Subcutaneous abdominal adipose tissue (tissue), 5 donors: ENCODE data around the gene VPS37B.

Experiments
- H3K27ac ChIP-seq: one replicate; pipeline ENCODE4 v1.7.0; 2013; ENCODE audit warnings: low read depth, mild to moderate bottlenecking, inconsistent platforms, low read length, moderate library complexity
- H3K27me3 ChIP-seq, 5 donors: one replicate each; pipeline ENCODE4 v1.7.0; 2013; ENCODE audit warnings: low read length in 5 of 5, inconsistent platforms in 1 of 5; ENCODE audit not compliant: control insufficient read depth in 5 of 5, insufficient read depth in 4 of 5
- H3K36me3 ChIP-seq, 5 donors: one replicate each; pipeline ENCODE4 v1.7.0; 2013; ENCODE audit warnings: low read length in 5 of 5; ENCODE audit not compliant: control insufficient read depth in 5 of 5, insufficient read depth in 5 of 5
- H3K4me1 ChIP-seq, 5 donors: one replicate each; pipeline ENCODE4 v1.7.0; 2013; ENCODE audit warnings: low read length in 5 of 5, mild to moderate bottlenecking in 3 of 5, moderate library complexity in 1 of 5; ENCODE audit not compliant: control insufficient read depth in 5 of 5, insufficient read depth in 5 of 5
- H3K4me3 ChIP-seq, 5 donors: one replicate each; pipeline ENCODE4 v1.7.0; 2013; ENCODE audit warnings: low read length in 5 of 5, low read depth in 1 of 5
- H3K9ac ChIP-seq, 5 donors: one replicate each; pipeline ENCODE4 v1.7.0; 2013; ENCODE audit warnings: low read length in 5 of 5, mild to moderate bottlenecking in 4 of 5, moderate library complexity in 3 of 5
- H3K9me3 ChIP-seq, 5 donors: one replicate each; pipeline ENCODE4 v1.7.0; 2013; ENCODE audit warnings: low read length in 5 of 5; ENCODE audit not compliant: control insufficient read depth in 5 of 5
- donor health status: healthy.
- donor health status: healthy.
- donor health status: healthy.
- donor health status: healthy.
- donor health status: healthy.

The VPS37B gene

GRCh38 chr12:122834104-122834920 lies 61.6 kb downstream of the VPS37B start:
- Histone ChIP-seq H3K27me3 (no peaks in the 10 kb centered on the region), H3K27ac (peak overlapping the region; percentile 46), H3K36me3 (no peaks in the 10 kb centered on the region), H3K9ac (peak overlapping the region in 4 of 5 donors; percentile 28 to 73 (median 58)), H3K4me3 (peak overlapping the region; percentile 54 to 78 (median 65)), H3K9me3 (peaks cover 0 to 4% (median 0%) of the 10 kb centered on the region in 5 donors), H3K4me1 (peaks cover 0 to 35% (median 21%) of the 10 kb centered on the region in 5 donors)

GRCh38 chr12:122830517-122831214 lies 65.3 kb downstream of the VPS37B start:
- Histone ChIP-seq H3K9ac (no peak overlapping the region), H3K36me3 (no peaks in the 10 kb centered on the region), H3K27ac (no peak overlapping the region), H3K9me3 (no peaks in the 10 kb centered on the region), H3K4me1 (peaks cover 0 to 14% (median 13%) of the 10 kb centered on the region in 5 donors), H3K4me3 (no peak overlapping the region), H3K27me3 (no peaks in the 10 kb centered on the region)

GRCh38 chr12:122827258-122827657 lies 68.7 kb downstream of the VPS37B start:
- Histone ChIP-seq H3K4me3 (no peak overlapping the region), H3K4me1 (peaks cover 0 to 5% (median 3%) of the 10 kb centered on the region in 5 donors), H3K27ac (no peak overlapping the region), H3K9me3 (no peaks in the 10 kb centered on the region), H3K36me3 (no peaks in the 10 kb centered on the region), H3K9ac (no peak overlapping the region), H3K27me3 (no peaks in the 10 kb centered on the region)

GRCh38 chr12:122825773-122826724 lies 69.9 kb downstream of the VPS37B start:
- no peaks in the 10 kb centered on the region for H3K27me3 ChIP-seq
- no peaks in the 10 kb centered on the region for H3K9me3 ChIP-seq
- H3K36me3 ChIP-seq = no peaks in the 10 kb centered on the region
- peak overlapping the region in 1 of 5 donors; percentile 10 for H3K9ac ChIP-seq
- peaks cover 0 to 5% (median 3%) of the 10 kb centered on the region in 5 donors for H3K4me1 ChIP-seq
- H3K27ac ChIP-seq = no peak overlapping the region
- H3K4me3 ChIP-seq = peak overlapping the region; percentile 5 to 56 (median 50)

GRCh38 chr12:122823429-122823828 lies 72.5 kb downstream of the VPS37B start:
- H3K4me1 ChIP-seq = peaks cover 0 to 5% (median 3%) of the 10 kb centered on the region in 5 donors
- no peaks in the 10 kb centered on the region for H3K36me3 ChIP-seq
- H3K27me3 ChIP-seq = no peaks in the 10 kb centered on the region
- H3K4me3 ChIP-seq = no peak overlapping the region
- no peak overlapping the region for H3K27ac ChIP-seq
- H3K9me3 ChIP-seq = no peaks in the 10 kb centered on the region
- H3K9ac ChIP-seq = no peak overlapping the region

- Histone ChIP-seq H3K27ac (no peak overlapping the region), H3K36me3 (no peaks in the 10 kb centered on the region), H3K4me3 (no peak overlapping the region), H3K4me1 (peaks cover 0 to under 1% (median 0%) of the 10 kb centered on the region in 5 donors), H3K9me3 (no peaks in the 10 kb centered on the region), H3K9ac (no peak overlapping the region), H3K27me3 (no peaks in the 10 kb centered on the region)
Measured at GRCh38 chr12:122820838-122821271, 75.1 kb downstream of the VPS37B start.

- Histone ChIP-seq H3K36me3 (no peaks in the 10 kb centered on the region), H3K27me3 (no peaks in the 10 kb centered on the region), H3K4me3 (no peak overlapping the region), H3K4me1 (no peaks in the 10 kb centered on the region), H3K9ac (no peak overlapping the region), H3K9me3 (no peaks in the 10 kb centered on the region), H3K27ac (no peak overlapping the region)
Measured at GRCh38 chr12:122820138-122820537, 75.8 kb downstream of the VPS37B start.

- H3K36me3 ChIP-seq = no peaks in the 10 kb centered on the region
- no peak overlapping the region for H3K4me3 ChIP-seq
- H3K4me1 ChIP-seq = no peaks in the 10 kb centered on the region
- no peak overlapping the region for H3K9ac ChIP-seq
- H3K9me3 ChIP-seq = no peaks in the 10 kb centered on the region
- H3K27ac ChIP-seq = no peak overlapping the region
- H3K27me3 ChIP-seq = no peaks in the 10 kb centered on the region
Measured at GRCh38 chr12:122819209-122819785, 76.6 kb downstream of the VPS37B start.
